Measurements from ENCODE around the gene CETP.

DNA sequence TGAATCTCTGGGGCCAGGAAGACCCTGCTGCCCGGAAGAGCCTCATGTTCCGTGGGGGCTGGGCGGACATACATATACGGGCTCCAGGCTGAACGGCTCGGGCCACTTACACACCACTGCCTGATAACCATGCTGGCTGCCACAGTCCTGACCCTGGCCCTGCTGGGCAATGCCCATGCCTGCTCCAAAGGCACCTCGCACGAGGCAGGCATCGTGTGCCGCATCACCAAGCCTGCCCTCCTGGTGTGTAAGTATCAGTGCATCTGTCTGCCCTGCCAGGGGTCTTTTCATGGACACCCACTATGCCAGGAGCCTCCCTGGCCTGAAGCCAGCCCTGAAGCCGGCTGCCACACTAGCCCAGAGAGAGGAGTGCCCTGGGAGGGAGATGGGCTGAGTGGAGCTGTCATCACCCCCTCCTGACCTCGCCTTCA lies at the start of gene CETP:
- TF ChIP-seq, protein P1, sequence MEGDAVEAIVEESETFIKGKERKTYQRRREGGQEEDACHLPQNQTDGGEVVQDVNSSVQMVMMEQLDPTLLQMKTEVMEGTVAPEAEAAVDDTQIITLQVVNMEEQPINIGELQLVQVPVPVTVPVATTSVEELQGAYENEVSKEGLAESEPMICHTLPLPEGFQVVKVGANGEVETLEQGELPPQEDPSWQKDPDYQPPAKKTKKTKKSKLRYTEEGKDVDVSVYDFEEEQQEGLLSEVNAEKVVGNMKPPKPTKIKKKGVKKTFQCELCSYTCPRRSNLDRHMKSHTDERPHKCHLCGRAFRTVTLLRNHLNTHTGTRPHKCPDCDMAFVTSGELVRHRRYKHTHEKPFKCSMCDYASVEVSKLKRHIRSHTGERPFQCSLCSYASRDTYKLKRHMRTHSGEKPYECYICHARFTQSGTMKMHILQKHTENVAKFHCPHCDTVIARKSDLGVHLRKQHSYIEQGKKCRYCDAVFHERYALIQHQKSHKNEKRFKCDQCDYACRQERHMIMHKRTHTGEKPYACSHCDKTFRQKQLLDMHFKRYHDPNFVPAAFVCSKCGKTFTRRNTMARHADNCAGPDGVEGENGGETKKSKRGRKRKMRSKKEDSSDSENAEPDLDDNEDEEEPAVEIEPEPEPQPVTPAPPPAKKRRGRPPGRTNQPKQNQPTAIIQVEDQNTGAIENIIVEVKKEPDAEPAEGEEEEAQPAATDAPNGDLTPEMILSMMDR (IDR thresholded peaks at IDR 0.05) = no peak
- TF ChIP-seq POLR2A (IDR thresholded peaks at IDR 0.05) = no peak

Data from uterus (tissue), 2 donors.